Endodermal cell (in vitro differentiated cells): ENCODE measurements around the gene ITK. TPM values are rescaled to one million over a fixed set of nuclear protein-coding genes. Genes with fewer than 3 reads are reported as not detected.

Experiments used
- DNase-seq: peaks from one replicate; pipeline ENCODE4 v3.0.0-alpha.2; 2017
- H3K27ac ChIP-seq: 2 replicates; pipeline ENCODE4 v1.5.1; 2013; ENCODE audit warnings: mild to moderate bottlenecking, low read depth, low read length, moderate library complexity
- H3K27me3 ChIP-seq: 2 replicates; pipeline ENCODE4 v1.6.1; 2013; ENCODE audit warnings: mild to moderate bottlenecking, low read length, moderate library complexity; ENCODE audit not compliant: insufficient read depth, control insufficient read depth, poor library complexity, severe bottlenecking
- H3K36me3 ChIP-seq: 2 replicates; pipeline ENCODE4 v1.7.0; 2013; ENCODE audit warnings: mild to moderate bottlenecking, low read length, moderate library complexity; ENCODE audit not compliant: control insufficient read depth, insufficient read depth
- H3K4me1 ChIP-seq: one replicate; pipeline ENCODE4 v1.7.0; 2013; ENCODE audit warnings: low read length; ENCODE audit not compliant: control insufficient read depth, insufficient read depth
- H3K4me3 ChIP-seq: 2 replicates; pipeline ENCODE4 v1.5.1; 2013; ENCODE audit warnings: mild to moderate bottlenecking, low read length, moderate library complexity
- H3K9ac ChIP-seq: 2 replicates; pipeline ENCODE4 v1.6.1; 2013; ENCODE audit warnings: mild to moderate bottlenecking, low read length, moderate library complexity; ENCODE audit not compliant: poor library complexity, severe bottlenecking; ENCODE audit errors: extremely low read depth
- H3K9me3 ChIP-seq: 2 replicates; pipeline ENCODE4 v1.6.1; 2013; ENCODE audit warnings: mild to moderate bottlenecking, low read length, moderate library complexity; ENCODE audit not compliant: control insufficient read depth
- H3K27ac Mint-ChIP-seq: 2 replicates; pipeline ENCODE4 v1.8.0; 2020; ENCODE audit warnings: mixed read lengths
- H3K27me3 Mint-ChIP-seq: 2 replicates; pipeline ENCODE4 v1.8.0; 2021; ENCODE audit warnings: mild to moderate bottlenecking, mixed read lengths; ENCODE audit not compliant: insufficient read depth
- H3K36me3 Mint-ChIP-seq: 2 replicates; pipeline ENCODE4 v1.8.0; 2020; ENCODE audit warnings: low read depth, mixed read lengths
- H3K4me1 Mint-ChIP-seq: 2 replicates; pipeline ENCODE4 v1.8.0; 2020; ENCODE audit warnings: mixed read lengths
- H3K4me3 Mint-ChIP-seq: 2 replicates; pipeline ENCODE4 v1.8.0; 2020; ENCODE audit warnings: mild to moderate bottlenecking, moderate library complexity, mixed read lengths
- H3K9me3 Mint-ChIP-seq: 2 replicates; pipeline ENCODE4 v1.8.0; 2020; ENCODE audit warnings: mild to moderate bottlenecking, mixed read lengths
- WGBS, 2 experiments: methylation state at CpG; one replicate each; pipeline versions ENCODE4 v1.1.5 to v1.1.7; 2013; ENCODE audit warnings: missing lambda C conversion rate in 2 of 2, mixed read lengths in 1 of 2; ENCODE audit not compliant: insufficient coverage in 1 of 2, insufficient read length in 1 of 2; 5-methylcytosine and 5-hydroxymethylcytosine counted together
- total RNA-seq, 2 donors: library from RNA; stranded (reverse); fragmentation: NEBNext Ultra II Directional in 1 of 2; extraction: Animal tissue kit (Norgen Biotek cat#: 25700) in 1 of 2; gene quantifications; 2 replicates in 1 of 2; 3 replicates in 1 of 2; pipeline ENCODE4 v1.2.1, GENCODE V29; 2021
- TF ChIP-seq, protein P1 (sequence below): fragments of 200-600 bp; sonication (generic); conservative IDR thresholded peaks from 2 replicates; pipeline ENCODE4 v1.5.0; 2021; ENCODE audit warnings: antibody characterized with exemption, mild to moderate bottlenecking

ITK gene
- total RNA-seq, 2 donors from 2014 or later = 0.31 to 0.38 TPM

- Mint-ChIP-seq H3K9me3 (peaks cover 6% of the 10 kb centered on the region), H3K36me3 (peaks cover 2% of the 10 kb centered on the region), H3K27me3 (peaks cover 7% of the 10 kb centered on the region), H3K4me3 (no peak overlapping the region), H3K4me1 (no peaks in the 10 kb centered on the region), H3K27ac (no peak overlapping the region)
- Histone ChIP-seq H3K4me3 (no peak overlapping the region), H3K27ac (no peak overlapping the region), H3K4me1 (no peaks in the 10 kb centered on the region), H3K27me3 (no peaks in the 10 kb centered on the region), H3K9me3 (no peaks in the 10 kb centered on the region), H3K9ac (no peak overlapping the region), H3K36me3 (no peaks in the 10 kb centered on the region)
- no peak for DNase-seq
- 99 to 100% methylated on average over 7 to 8 of the region's 8 CpGs for WGBS, 2 experiments
- TF ChIP-seq, protein P1, sequence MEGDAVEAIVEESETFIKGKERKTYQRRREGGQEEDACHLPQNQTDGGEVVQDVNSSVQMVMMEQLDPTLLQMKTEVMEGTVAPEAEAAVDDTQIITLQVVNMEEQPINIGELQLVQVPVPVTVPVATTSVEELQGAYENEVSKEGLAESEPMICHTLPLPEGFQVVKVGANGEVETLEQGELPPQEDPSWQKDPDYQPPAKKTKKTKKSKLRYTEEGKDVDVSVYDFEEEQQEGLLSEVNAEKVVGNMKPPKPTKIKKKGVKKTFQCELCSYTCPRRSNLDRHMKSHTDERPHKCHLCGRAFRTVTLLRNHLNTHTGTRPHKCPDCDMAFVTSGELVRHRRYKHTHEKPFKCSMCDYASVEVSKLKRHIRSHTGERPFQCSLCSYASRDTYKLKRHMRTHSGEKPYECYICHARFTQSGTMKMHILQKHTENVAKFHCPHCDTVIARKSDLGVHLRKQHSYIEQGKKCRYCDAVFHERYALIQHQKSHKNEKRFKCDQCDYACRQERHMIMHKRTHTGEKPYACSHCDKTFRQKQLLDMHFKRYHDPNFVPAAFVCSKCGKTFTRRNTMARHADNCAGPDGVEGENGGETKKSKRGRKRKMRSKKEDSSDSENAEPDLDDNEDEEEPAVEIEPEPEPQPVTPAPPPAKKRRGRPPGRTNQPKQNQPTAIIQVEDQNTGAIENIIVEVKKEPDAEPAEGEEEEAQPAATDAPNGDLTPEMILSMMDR = no peak
Measured at GRCh38 chr5:157175071-157175612, 5.5 kb upstream of the ITK start.

- 86% methylated on average over 4 to 6 of the region's 6 CpGs for WGBS, 2 experiments
- Histone ChIP-seq H3K27ac (no peak overlapping the region), H3K4me3 (no peak overlapping the region), H3K9ac (no peak overlapping the region), H3K27me3 (peaks cover 7% of the 10 kb centered on the region), H3K36me3 (no peaks in the 10 kb centered on the region), H3K4me1 (no peaks in the 10 kb centered on the region), H3K9me3 (no peaks in the 10 kb centered on the region)
- H3K27ac Mint-ChIP-seq = no peak overlapping the region
- no peaks in the 10 kb centered on the region for H3K9me3 Mint-ChIP-seq
- H3K36me3 Mint-ChIP-seq = no peaks in the 10 kb centered on the region
- H3K4me3 Mint-ChIP-seq = no peak overlapping the region
- TF ChIP-seq, protein P1 = no peak
- peaks cover 16% of the 10 kb centered on the region for H3K27me3 Mint-ChIP-seq
- no peaks in the 10 kb centered on the region for H3K4me1 Mint-ChIP-seq
- DNase-seq = no peak
Measured at GRCh38 chr5:157177953-157178352, 2.7 kb upstream of the ITK start.

- Mint-ChIP-seq H3K27me3 (peaks cover 16% of the 10 kb centered on the region), H3K4me1 (no peaks in the 10 kb centered on the region), H3K36me3 (no peaks in the 10 kb centered on the region), H3K9me3 (no peaks in the 10 kb centered on the region), H3K27ac (no peak overlapping the region), H3K4me3 (no peak overlapping the region)
- Histone ChIP-seq H3K9ac (no peak overlapping the region), H3K27me3 (peaks cover 7% of the 10 kb centered on the region), H3K36me3 (no peaks in the 10 kb centered on the region), H3K4me3 (no peak overlapping the region), H3K4me1 (no peaks in the 10 kb centered on the region), H3K9me3 (no peaks in the 10 kb centered on the region), H3K27ac (no peak overlapping the region)
- TF ChIP-seq, protein P1 = no peak
- 89 to 90% methylated on average over 3 of the region's 3 CpGs for WGBS, 2 experiments
- DNase-seq = no peak
Measured at GRCh38 chr5:157178966-157179365, 1.7 kb upstream of the ITK start.
